HEK293 (cell line): ENCODE data around the gene LRRC8B.

Experiments used
- MEIS1 ChIP-seq: sonication (generic); formaldehyde crosslinking; IDR thresholded peaks from 2 replicates; pipeline ENCODE4 v1.8.1; 2022; ENCODE audit warnings: missing genetic modification reagents, mild to moderate bottlenecking, borderline replicate concordance
- ZBTB1 ChIP-seq: fragments of 450-650 bp; formaldehyde crosslinking; IDR thresholded peaks from 2 replicates; pipeline ENCODE4 v1.5.1; 2016; ENCODE audit warnings: missing biosample characterization, missing genetic modification characterization
- ZFP41 ChIP-seq: fragments of 450-650 bp; formaldehyde crosslinking; IDR thresholded peaks from 2 replicates; pipeline ENCODE4 v1.5.1; 2016; ENCODE audit warnings: missing biosample characterization, missing genetic modification characterization, borderline replicate concordance
- ZNF518A ChIP-seq: fragments of 450-650 bp; formaldehyde crosslinking; conservative IDR thresholded peaks from 2 replicates; pipeline ENCODE4 v1.5.1; 2016; ENCODE audit warnings: low read depth, missing biosample characterization, missing genetic modification characterization
- ZNF549 ChIP-seq: fragments of 450-650 bp; IDR thresholded peaks from 2 replicates; pipeline ENCODE4 v1.5.1; 2018; ENCODE audit warnings: missing biosample characterization, missing genetic modification characterization, mild to moderate bottlenecking, inconsistent platforms, moderate library complexity
- ZNF600 ChIP-seq: fragments of 450-650 bp; formaldehyde crosslinking; IDR thresholded peaks from 2 replicates; pipeline ENCODE4 v1.5.1; 2016; ENCODE audit warnings: missing biosample characterization, missing genetic modification characterization
- ZNF747 ChIP-seq: fragments of 450-650 bp; formaldehyde crosslinking; IDR thresholded peaks from 2 replicates; pipeline ENCODE4 v1.5.1; 2016; ENCODE audit warnings: missing biosample characterization, missing genetic modification characterization
- ZNF76 ChIP-seq: fragments of 450-650 bp; formaldehyde crosslinking; IDR thresholded peaks from 2 replicates; pipeline ENCODE4; 2016; ENCODE audit warnings: low read depth, missing biosample characterization, missing genetic modification characterization, borderline replicate concordance
- TF ChIP-seq, protein P1 (sequence below): fragments of 450-650 bp; formaldehyde crosslinking; IDR thresholded peaks from 2 replicates; pipeline ENCODE4 v1.5.1; 2016; ENCODE audit warnings: missing biosample characterization, missing genetic modification characterization

- TF ChIP-seq MEIS1 (CRISPR knock-in tag), result no peak
- no peak for TF ChIP-seq ZNF747
- TF ChIP-seq ZFP41 (tag by site-specific recombination), result no peak
- TF ChIP-seq, protein P1, sequence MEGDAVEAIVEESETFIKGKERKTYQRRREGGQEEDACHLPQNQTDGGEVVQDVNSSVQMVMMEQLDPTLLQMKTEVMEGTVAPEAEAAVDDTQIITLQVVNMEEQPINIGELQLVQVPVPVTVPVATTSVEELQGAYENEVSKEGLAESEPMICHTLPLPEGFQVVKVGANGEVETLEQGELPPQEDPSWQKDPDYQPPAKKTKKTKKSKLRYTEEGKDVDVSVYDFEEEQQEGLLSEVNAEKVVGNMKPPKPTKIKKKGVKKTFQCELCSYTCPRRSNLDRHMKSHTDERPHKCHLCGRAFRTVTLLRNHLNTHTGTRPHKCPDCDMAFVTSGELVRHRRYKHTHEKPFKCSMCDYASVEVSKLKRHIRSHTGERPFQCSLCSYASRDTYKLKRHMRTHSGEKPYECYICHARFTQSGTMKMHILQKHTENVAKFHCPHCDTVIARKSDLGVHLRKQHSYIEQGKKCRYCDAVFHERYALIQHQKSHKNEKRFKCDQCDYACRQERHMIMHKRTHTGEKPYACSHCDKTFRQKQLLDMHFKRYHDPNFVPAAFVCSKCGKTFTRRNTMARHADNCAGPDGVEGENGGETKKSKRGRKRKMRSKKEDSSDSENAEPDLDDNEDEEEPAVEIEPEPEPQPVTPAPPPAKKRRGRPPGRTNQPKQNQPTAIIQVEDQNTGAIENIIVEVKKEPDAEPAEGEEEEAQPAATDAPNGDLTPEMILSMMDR, result no peak
- TF ChIP-seq ZNF76 (tag by site-specific recombination), result no peak
- no peak for TF ChIP-seq ZBTB1 (tag by site-specific recombination)
- no peak for TF ChIP-seq ZNF518A (tag by site-specific recombination)
- no peak for TF ChIP-seq ZNF600 (tag by site-specific recombination)
- TF ChIP-seq ZNF549 (tag by site-specific recombination), result no peak
Measured at GRCh38 chr1:89532228-89532627, 7.6 kb downstream of the LRRC8B start.
